GM18499 (cell line): ENCODE results near the gene CPNE6.
"Not testable (repeated sequence)": the region's sequence is repeated elsewhere in the genome, so short reads cannot be mapped to it uniquely, and the experiment has no call there.

Source experiments
- ATAC-seq: cut with Tn5 transposase; IDR thresholded peaks from one replicate; pipeline ENCODE4 v1.9.1; 2021; ENCODE audit warnings: moderate number of reproducible peaks; ENCODE audit not compliant: insufficient read depth, unreplicated experiment

CPNE6 gene

DNA sequence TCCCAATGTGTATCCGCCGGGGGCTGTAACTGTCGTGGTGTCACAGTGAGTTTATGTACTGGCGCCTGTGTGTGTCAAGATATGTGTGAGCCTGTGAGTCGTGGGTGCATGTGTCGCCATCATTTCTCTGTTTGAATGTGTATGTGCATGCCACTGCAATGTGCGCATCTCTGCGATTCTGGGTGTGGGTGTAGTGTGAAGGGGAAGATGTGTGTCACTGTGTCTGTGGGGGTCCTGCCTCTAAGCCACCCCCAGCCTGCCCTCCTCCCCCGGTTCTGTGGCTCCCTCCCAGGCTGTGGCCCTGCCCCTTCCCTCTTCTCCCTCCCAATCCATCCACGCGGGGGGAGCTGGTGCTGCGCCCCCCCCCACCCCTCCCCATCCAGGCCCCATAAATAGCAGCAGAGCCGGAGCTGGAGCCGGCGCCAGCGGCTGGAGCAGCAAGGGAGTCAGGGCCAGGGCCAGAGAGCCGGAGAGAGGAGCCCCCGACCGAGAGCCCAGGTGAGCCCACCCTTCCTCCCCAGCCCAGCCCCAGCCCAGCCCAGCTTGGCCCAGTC, at the start of gene CPNE6:
TSS of gene CPNE6 (plus strand) at position 419 of the 554 bp plus-strand sequence. CDS start 1,375 bp downstream, outside the sequence.
- ATAC-seq: no peak

DNA sequence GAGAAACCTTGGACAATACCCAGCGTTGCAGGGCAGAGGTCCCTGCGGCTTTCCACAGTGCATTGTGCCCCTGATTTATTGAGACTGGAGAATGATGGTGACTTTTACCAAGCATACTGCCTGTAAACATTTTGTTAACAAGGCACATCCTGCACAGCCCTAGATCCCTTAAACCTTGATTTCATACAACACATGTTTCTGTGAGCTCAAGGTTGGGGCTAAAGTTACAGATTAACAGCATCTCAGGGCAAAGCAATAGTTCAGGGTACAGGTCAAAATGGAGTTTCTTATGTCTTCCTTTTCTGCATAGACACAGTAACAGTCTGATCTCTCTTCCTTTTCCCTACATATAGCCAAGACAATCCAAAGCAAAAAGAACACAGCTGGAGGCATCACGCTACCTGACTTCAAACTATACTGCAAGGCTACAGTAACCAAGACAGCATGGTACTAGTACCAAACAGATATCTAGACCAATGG, 46.4 kb upstream of the CPNE6 start:
- not testable (repeated sequence) for ATAC-seq

- not testable (repeated sequence) for ATAC-seq
Observed at GRCh38 chr14:24029687-24030086, 41.7 kb upstream of the CPNE6 start.

GRCh38 chr14:24031331-24031730, 40.0 kb upstream of the CPNE6 start:
- ATAC-seq: not testable (repeated sequence)

- no peak for ATAC-seq
Observed at GRCh38 chr14:24032727-24033418, 38.5 kb upstream of the CPNE6 start.

- not testable (repeated sequence) for ATAC-seq
Observed at GRCh38 chr14:24035769-24036168, 35.6 kb upstream of the CPNE6 start.

- no peak for ATAC-seq
Observed at GRCh38 chr14:24036169-24036962, 35.0 kb upstream of the CPNE6 start.

GRCh38 chr14:24036963-24037657, 34.3 kb upstream of the CPNE6 start:
- not testable (repeated sequence) for ATAC-seq

DNA sequence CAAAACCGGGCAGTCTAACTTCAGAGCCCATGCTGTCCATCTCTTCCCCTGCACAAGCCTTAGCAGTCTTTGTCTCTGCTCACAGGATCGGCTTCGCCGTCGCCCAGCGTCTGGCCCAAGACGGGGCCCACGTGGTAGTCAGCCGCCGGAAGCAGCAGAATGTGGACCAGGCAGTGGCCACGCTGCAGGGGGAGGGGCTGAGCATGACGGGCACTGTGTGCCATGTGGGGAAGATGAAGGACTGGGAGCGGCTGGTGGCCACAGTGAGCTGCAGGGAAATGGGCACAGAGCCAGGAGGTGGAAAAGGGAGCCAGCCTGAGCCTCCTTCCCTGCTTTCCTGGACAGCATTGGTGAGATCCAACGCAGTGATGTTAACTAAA, 33.7 kb upstream of the CPNE6 start:
- no peak for ATAC-seq

- ATAC-seq: no peak
Observed at GRCh38 chr14:24038686-24039085, 32.7 kb upstream of the CPNE6 start.

DNA sequence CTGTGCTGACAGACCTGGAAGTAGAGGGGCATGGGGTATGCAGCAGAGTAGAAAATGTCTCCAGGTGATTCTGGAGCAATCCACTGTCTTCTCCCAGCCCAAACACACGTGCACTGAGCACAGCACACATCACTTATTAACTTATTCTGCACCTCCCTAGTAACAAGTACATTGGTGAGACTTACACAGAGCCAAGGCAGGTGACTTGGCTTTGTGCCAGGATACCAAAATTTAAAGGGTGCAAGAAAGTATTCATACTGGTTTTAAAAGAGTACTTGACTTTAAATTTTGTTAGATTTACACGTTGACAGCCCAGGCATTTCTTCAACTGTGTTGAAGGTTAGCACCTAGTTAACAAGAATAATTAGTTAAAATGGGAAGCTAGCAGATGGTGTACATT, 30.7 kb upstream of the CPNE6 start:
- ATAC-seq: no peak

DNA sequence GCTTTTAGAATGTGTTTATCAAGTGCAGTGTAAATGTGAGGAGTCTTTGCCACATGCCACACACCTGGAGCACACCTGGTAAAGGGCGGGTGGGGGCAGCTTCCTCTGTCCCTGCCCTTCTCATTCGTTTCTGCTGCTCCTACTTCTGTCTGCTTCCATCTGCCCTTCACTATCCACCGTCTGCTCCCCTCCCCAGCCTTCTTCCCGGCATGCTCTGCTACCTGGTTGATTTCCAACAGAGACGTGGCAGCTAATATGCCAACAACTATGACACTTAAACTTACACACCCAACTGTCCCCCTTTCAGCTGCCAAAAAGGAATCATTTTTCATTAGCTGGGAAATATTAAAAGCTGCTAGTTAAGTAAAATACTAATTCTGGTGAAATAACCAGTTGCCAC, 28.6 kb upstream of the CPNE6 start:
- ATAC-seq: no peak

- not testable (repeated sequence) for ATAC-seq
Observed at GRCh38 chr14:24049002-24049401, 22.4 kb upstream of the CPNE6 start.

DNA sequence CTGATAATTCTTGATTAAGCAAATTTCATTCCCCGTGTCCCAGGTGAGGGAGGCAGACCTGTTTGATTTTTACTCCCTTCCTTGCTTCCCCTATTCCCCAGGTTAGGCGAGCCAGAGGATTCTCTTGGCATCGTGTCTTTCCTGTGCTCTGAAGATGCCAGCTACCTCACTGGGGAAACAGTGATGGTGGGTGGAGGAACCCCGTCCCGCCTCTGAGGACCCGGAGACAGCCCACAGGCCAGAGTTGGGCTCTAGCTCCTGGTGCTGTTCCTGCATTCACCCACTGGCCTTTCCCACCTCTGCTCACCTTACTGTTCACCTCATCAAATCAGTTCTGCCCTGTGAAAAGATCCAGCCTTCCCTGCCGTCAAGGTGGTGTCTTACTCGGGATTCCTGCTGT, 20.6 kb upstream of the CPNE6 start:
- ATAC-seq: not testable (repeated sequence)

GRCh38 chr14:24051176-24051788, 20.1 kb upstream of the CPNE6 start:
- no peak for ATAC-seq

- no peak for ATAC-seq
Observed at GRCh38 chr14:24051789-24052655, 19.3 kb upstream of the CPNE6 start, which contains the start of gene CARMIL3. Gene CARMIL3, plus strand, starts transcription at chr14:24052009. Its CDS starts 145 bp downstream, at chr14:24052154.

GRCh38 chr14:24052656-24053547, 18.5 kb upstream of the CPNE6 start:
- no peak for ATAC-seq
